NCI-H2227 treated with DMSO at 0.1 percent for 48 hours (cell line): ENCODE measurements around the gene CDH7.

Source experiments
- DNase-seq: peaks from one replicate; lab custom pipeline; 2025; lab: John Stamatoyannopoulos, UW

Gene CDH7, protein sequence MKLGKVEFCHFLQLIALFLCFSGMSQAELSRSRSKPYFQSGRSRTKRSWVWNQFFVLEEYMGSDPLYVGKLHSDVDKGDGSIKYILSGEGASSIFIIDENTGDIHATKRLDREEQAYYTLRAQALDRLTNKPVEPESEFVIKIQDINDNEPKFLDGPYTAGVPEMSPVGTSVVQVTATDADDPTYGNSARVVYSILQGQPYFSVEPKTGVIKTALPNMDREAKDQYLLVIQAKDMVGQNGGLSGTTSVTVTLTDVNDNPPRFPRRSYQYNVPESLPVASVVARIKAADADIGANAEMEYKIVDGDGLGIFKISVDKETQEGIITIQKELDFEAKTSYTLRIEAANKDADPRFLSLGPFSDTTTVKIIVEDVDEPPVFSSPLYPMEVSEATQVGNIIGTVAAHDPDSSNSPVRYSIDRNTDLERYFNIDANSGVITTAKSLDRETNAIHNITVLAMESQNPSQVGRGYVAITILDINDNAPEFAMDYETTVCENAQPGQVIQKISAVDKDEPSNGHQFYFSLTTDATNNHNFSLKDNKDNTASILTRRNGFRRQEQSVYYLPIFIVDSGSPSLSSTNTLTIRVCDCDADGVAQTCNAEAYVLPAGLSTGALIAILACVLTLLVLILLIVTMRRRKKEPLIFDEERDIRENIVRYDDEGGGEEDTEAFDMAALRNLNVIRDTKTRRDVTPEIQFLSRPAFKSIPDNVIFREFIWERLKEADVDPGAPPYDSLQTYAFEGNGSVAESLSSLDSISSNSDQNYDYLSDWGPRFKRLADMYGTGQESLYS

GRCh38 chr18:65750389-65751154 lies at the start of gene CDH7:
Gene CDH7 (plus strand): TSS chr18:65751012. CDS start chr18:65762843, 11,831 bp downstream.
- peak; percentile 41 for DNase-seq

GRCh38 chr18:65704046-65704445 lies 46.8 kb upstream of the CDH7 start:
- DNase-seq, result no peak

DNA sequence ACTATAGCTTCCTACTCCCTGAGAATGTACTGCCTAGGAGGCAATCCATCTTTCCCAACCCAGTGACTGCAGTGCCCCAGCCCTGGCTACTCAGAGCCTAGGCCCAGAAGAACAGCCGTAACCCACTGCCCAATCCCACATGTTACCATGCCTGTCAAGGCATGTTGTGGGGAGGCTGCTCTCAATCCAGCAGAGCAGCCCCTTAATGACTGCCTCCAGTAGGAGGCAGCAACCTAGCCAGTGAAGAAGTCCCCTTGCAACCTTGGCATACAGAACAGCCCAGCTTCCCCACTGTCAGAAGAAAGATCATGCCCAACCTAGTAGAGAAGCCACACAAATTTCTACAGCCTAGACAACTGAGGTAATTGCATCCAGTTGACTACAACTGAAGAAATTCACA lies 44.2 kb upstream of the CDH7 start:
- no peak for DNase-seq

DNA sequence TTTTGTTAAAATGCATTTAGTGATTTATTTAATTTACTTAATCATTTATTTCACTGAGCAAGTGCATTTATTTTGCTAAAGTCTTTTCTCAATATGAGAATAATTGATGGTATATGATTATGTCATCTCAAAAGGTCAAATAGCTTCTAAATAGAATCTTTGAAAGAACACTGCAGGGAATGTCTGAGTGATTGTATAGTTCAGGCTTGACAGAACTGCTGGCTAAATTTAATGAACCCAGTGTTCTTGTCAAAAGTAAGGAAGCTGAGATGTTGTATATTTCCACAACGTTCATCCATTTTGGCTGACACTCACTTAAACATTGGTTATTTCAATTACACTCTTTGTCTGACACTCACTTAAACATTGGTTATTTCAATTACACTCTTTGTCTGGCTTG lies 39.3 kb upstream of the CDH7 start:
- no peak for DNase-seq

DNA sequence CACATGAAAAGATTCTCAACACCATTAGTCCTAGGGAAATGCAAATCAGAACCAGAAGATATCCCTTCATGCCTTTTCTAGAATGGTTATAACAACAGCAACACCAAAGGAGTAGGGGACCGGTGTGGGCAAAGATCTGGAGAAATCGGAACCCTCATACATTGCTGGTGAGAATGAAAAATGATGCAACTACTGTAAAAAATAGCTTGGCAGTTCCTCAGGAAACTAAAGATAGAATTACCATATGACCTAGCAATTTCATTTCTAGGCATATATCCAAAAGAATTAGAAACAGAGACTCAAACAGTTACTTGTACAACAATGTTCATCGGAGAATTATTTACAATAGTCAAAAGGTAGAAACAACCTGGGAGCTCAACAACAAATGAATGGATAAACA lies 29.2 kb upstream of the CDH7 start:
- DNase-seq, result no peak

GRCh38 chr18:65725251-65726050 lies 25.4 kb upstream of the CDH7 start:
- peak; percentile 39 for DNase-seq

- peak; percentile 11 for DNase-seq
These were observed 15.7 kb upstream of the CDH7 start for GRCh38 chr18:65735155-65735554.

DNA sequence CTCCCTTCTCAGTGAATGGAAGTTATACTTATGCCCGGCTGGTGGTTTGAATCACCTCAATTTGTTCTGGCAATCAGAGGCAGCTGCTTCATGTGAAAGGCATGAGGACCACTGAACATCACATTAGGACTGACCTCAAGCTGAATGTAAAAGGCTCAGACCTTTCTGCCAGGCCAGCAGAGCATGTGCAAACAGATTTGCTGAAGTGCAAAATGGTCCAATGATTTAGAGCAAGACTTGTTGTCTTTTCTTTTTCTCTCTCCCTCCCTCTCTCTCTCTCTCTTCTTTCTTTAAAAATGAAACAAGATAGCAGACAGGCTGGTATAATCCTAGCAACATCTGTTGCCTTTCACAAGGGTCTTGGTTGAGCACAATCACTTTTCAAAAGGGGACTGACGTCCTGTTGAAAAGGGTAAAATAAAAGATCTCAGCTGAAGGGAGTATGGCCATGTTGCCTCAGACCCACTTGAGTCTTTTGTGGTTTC lies 13.3 kb upstream of the CDH7 start:
- peak; percentile 91 for DNase-seq

GRCh38 chr18:65746936-65747335 lies 3.9 kb upstream of the CDH7 start:
- DNase-seq, result no peak

DNA sequence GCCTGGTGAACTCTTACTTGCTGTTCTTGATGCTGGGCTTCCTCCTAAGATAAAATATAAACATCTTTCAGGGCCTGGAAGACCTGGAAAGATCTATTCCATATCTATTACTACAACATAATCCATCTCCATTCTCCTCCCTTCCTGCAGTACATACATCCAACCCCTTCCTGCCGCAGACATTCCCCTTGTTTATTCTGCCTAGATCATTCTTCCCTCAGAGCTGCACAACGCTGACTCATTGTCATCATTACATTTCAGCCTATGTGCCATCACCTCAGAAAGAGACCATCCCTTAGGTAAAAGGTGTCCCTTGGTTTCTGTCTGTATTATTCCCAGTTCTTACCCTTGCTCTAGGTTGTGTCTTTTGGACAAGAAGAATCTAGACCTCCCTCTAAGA lies 2.5 kb upstream of the CDH7 start:
- DNase-seq, result peak; percentile 4

- DNase-seq, result peak; percentile 66
These were observed 971 bp upstream of the CDH7 start for GRCh38 chr18:65749841-65750240.

DNA sequence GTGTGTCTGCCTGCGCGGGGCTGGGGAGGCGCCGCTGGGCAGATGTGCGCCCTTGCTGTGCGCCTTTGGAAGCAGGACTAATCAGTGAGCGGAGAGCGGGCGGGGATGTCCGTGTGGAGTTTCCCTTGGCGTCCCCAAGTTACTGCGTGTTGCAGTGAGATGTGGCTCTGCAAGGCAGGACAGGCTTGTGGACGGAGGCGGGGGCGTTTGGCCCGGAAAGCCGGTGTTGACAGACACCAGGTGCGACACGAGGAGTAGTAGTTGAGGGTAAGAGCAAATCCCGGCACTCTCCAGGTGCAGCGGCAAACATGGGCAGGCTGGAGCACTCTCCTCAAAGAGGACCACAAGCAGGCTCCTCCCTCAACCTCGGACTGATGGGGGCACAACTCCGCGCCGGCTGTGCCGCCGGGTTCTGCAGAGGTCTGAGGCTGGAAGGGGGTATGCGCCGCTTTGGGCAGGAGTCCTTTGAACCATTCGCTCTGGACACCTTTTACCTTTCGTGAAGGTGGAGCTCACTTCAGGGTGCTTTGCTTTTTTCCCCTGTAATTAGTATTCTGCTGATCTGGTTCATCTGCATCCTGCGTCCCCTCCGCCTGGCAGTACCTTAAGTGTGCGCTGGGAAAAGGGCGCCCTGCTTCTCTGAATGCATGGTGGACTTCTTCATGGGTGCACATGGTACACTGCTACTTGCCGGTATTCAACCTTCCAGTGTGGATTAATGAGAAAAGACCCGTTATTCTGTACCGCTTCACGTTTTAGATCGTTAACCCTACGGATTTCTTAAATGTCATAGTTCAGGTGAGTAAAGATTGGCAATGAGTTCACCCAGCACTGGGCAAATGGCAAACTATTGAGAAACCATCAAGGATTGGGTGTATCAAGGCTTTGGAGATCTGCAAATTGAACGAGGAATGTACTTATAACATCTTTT lies 608 bp downstream of the CDH7 start:
- DNase-seq, result peak; percentile 32

GRCh38 chr18:65752625-65753325 lies 2.0 kb downstream of the CDH7 start:
- peak; percentile 54 for DNase-seq

DNA sequence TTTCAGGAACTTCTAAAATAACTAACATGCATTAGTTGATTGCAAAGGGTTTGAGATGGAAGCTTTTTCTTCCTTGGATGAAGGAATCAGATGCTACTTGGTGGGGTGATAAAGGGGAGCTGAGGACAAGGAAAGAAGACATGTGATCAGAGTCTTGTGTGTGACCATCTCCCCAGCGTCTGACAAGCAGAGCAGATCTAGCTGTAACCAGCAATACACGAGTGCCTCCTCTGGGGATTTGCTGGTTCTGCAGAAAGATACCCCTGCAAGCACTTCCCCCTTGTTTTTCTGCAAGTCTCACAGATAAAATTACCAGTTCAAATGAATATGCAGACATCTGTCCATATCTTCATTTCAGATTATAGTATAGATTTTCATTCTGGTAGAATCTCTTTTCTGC lies 2.7 kb downstream of the CDH7 start:
- DNase-seq, result peak; percentile 77

DNA sequence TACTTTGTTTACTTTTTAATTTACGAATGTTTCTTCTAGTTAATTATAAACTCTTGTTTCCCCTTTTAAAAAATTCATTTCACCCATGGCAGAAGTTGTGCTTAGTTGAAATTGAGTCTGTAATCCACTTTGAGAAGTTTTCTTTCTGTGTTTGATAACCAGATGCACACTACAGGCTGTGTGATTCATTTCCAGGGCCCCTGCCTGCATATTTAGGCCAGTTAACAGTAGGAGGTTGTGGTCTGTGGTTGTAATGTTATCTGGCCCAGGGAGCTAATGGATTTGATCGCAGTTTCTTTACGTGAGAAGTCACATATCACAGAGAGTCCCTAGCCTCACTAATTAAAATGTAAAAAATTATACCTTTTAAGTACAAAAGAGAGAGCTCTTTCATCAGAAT lies 3.3 kb downstream of the CDH7 start:
- no peak for DNase-seq

DNA sequence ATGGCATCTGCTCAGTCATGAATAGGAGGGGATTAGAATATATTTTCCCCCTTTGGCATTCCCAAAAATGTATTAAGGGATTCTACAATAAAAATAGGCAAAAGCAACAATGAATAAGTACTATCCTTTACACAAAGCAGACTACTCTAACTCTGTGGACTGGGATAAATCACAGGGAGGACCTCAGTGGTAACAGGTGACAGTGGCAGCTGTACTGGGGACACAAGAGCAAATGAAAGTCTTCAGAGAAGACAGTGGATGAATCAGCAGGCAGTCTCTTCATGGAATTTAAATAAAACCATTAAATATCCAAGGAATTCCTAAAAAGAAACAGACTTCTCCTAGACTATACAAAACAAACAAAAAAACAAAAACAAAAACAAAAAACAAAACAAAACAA lies 4.8 kb downstream of the CDH7 start:
- no peak for DNase-seq

DNA sequence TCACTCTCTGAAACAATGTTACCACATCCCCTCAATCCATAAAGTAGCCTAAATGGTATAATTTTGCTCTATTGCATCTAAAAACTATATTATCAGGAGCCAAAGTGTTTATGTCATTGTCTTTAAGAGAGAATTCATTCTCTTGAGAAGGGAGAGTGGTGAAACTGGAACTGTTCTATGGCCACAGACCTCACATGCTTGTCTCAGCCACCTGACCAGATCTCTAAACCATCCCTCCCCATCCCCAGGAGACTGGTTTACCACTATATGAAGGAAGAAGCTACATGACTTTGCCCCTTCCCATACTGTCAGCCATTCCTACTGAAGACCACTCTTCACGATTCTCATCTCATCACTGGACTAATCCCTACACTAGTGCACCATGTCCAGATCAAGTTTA lies 9.6 kb downstream of the CDH7 start:
- no peak for DNase-seq

- no peak for DNase-seq
These were observed 11.0 kb downstream of the CDH7 start for GRCh38 chr18:65761636-65762295.

- DNase-seq, result peak; percentile 51
These were observed 11.7 kb downstream of the CDH7 start for GRCh38 chr18:65762556-65762955.
